Right kidney (tissue), 1 donor: ENCODE measurements around the gene CKB.

Source experiments
- DNase-seq: peaks from one replicate; pipeline ENCODE4 v3.0.0-alpha.2; 2016

Gene CKB

GRCh38 chr14:103551338-103551762, 28.7 kb upstream of the CKB start:
- DNase-seq, result peak; percentile 68

- peak; percentile 74 for DNase-seq
These were observed 28.1 kb upstream of the CKB start for GRCh38 chr14:103550451-103551337.

GRCh38 chr14:103549361-103550311, 27.0 kb upstream of the CKB start:
- DNase-seq, result no peak

GRCh38 chr14:103548463-103549351, 26.1 kb upstream of the CKB start:
- DNase-seq, result no peak

- DNase-seq, result no peak
These were observed 25.4 kb upstream of the CKB start for GRCh38 chr14:103547941-103548462.

- no peak for DNase-seq
These were observed 24.9 kb upstream of the CKB start for GRCh38 chr14:103547455-103547940.

- DNase-seq, result peak; percentile 71
These were observed 24.2 kb upstream of the CKB start for GRCh38 chr14:103546652-103547454.

GRCh38 chr14:103545915-103546651, 23.5 kb upstream of the CKB start:
- DNase-seq, result no peak

- no peak for DNase-seq
These were observed 22.7 kb upstream of the CKB start for GRCh38 chr14:103545219-103545914.

GRCh38 chr14:103544388-103545218, 22.0 kb upstream of the CKB start:
- no peak for DNase-seq

- no peak for DNase-seq
These were observed 21.2 kb upstream of the CKB start for GRCh38 chr14:103543721-103544387.

- DNase-seq, result no peak
These were observed 20.5 kb upstream of the CKB start for GRCh38 chr14:103543140-103543539.

GRCh38 chr14:103542605-103543088, 20.0 kb upstream of the CKB start:
- no peak for DNase-seq

- peak; percentile 30 for DNase-seq
These were observed 19.3 kb upstream of the CKB start for GRCh38 chr14:103541709-103542604.

- no peak for DNase-seq
These were observed 18.4 kb upstream of the CKB start for GRCh38 chr14:103540821-103541708.
